NCI-H82 (cell line): Measurements from ENCODE around the gene PDC.
"Not testable (repeated sequence)": the region's sequence is repeated elsewhere in the genome, so short reads cannot be mapped to it uniquely, and the experiment has no call there.

Experiments
- DNase-seq: peaks from one replicate; lab custom pipeline; 2025; lab: John Stamatoyannopoulos, UW

Gene PDC

GRCh38 chr1:186465491-186465890 lies 4.6 kb upstream of the PDC start:
- DNase-seq, result not testable (repeated sequence)

GRCh38 chr1:186463926-186464325 lies 3.0 kb upstream of the PDC start:
- DNase-seq, result peak; percentile 80

- DNase-seq, result peak; percentile 93
These were observed 2.6 kb upstream of the PDC start for GRCh38 chr1:186463511-186463910.

GRCh38 chr1:186459161-186459560 lies 1.8 kb downstream of the PDC start:
- DNase-seq, result not testable (repeated sequence)

GRCh38 chr1:186456729-186457255 lies 4.1 kb downstream of the PDC start:
- peak; percentile 92 for DNase-seq

- peak; percentile 73 for DNase-seq
These were observed 5.9 kb downstream of the PDC start for GRCh38 chr1:186454981-186455380.

GRCh38 chr1:186446152-186446551 lies 14.8 kb downstream of the PDC start:
- no peak for DNase-seq

- DNase-seq, result no peak
These were observed 17.3 kb downstream of the PDC start for GRCh38 chr1:186443638-186444037.

GRCh38 chr1:186442651-186443375 lies 18.1 kb downstream of the PDC start:
- DNase-seq, result no peak

- peak; percentile 24 for DNase-seq
These were observed 20.3 kb downstream of the PDC start for GRCh38 chr1:186440584-186440983.

GRCh38 chr1:186438567-186438966 lies 22.3 kb downstream of the PDC start:
- peak; percentile 84 for DNase-seq

GRCh38 chr1:186435336-186435735 lies 25.6 kb downstream of the PDC start:
- no peak for DNase-seq

GRCh38 chr1:186429017-186429416 lies 31.9 kb downstream of the PDC start:
- DNase-seq, result no peak

GRCh38 chr1:186426118-186426517 lies 34.8 kb downstream of the PDC start:
- DNase-seq, result no peak

GRCh38 chr1:186424539-186424938 lies 36.4 kb downstream of the PDC start:
- no peak for DNase-seq

- peak; percentile 49 for DNase-seq
These were observed 39.5 kb downstream of the PDC start for GRCh38 chr1:186421446-186421845.

- DNase-seq, result peak; percentile 57
These were observed 40.0 kb downstream of the PDC start for GRCh38 chr1:186420923-186421322.

- DNase-seq, result no peak
These were observed 40.6 kb downstream of the PDC start for GRCh38 chr1:186420311-186420710.

- DNase-seq, result no peak
These were observed 42.4 kb downstream of the PDC start for GRCh38 chr1:186418503-186418902.

GRCh38 chr1:186413319-186413718 lies 47.6 kb downstream of the PDC start:
- DNase-seq, result no peak

GRCh38 chr1:186409091-186409490 lies 51.8 kb downstream of the PDC start:
- no peak for DNase-seq

- DNase-seq, result peak; percentile 88
These were observed 56.4 kb downstream of the PDC start for GRCh38 chr1:186404454-186405051.

GRCh38 chr1:186403632-186404031 lies 57.3 kb downstream of the PDC start:
- DNase-seq, result peak; percentile 92

- DNase-seq, result not testable (repeated sequence)
These were observed 59.5 kb downstream of the PDC start for GRCh38 chr1:186401446-186401845.
